HG03571 (cell line): ENCODE results near the gene C1orf210.

ENCODE experiments used
- ATAC-seq: cut with Tn5 transposase; IDR thresholded peaks from one replicate; pipeline ENCODE4 v1.9.1; 2021; ENCODE audit not compliant: unreplicated experiment

The C1orf210 gene

DNA sequence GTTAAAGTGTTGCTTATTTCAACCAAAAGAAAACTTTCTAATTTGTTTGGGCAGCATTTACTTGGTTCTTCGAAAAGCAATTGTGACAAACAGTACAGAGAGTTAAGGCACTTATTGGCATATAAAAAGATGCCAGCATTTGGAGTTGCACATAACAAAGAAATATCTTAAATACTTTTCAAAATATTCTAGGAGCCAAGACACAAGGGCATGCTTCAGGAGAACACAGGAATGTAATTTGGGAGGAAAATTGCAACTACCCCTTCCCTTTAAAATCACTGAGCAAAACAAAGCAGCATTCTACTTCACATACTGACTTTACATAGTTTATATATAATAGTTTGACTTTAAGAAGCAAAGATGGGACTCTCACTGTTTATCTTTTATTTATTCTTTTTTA, 10.8 kb upstream of the C1orf210 start:
- no peak for ATAC-seq

DNA sequence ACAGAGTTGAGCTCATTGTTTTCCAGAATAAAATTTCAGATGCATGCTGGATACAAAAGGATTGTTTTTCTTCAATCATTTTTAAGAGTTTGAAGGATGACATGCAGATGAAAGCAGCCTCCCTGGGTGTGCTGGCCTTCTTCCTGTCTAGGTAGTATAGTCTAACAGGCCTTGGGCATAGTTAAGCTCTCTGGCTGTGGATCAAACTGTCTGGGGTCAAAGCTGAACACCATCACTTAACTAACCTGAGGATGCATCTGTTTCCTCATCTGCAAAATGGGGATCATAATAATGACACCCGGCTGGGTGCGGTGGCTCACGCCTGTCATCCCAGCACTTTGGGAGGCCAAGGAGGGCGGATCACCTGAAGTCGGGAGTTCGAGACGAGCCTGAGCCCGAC, 9.4 kb upstream of the C1orf210 start:
- no peak for ATAC-seq

DNA sequence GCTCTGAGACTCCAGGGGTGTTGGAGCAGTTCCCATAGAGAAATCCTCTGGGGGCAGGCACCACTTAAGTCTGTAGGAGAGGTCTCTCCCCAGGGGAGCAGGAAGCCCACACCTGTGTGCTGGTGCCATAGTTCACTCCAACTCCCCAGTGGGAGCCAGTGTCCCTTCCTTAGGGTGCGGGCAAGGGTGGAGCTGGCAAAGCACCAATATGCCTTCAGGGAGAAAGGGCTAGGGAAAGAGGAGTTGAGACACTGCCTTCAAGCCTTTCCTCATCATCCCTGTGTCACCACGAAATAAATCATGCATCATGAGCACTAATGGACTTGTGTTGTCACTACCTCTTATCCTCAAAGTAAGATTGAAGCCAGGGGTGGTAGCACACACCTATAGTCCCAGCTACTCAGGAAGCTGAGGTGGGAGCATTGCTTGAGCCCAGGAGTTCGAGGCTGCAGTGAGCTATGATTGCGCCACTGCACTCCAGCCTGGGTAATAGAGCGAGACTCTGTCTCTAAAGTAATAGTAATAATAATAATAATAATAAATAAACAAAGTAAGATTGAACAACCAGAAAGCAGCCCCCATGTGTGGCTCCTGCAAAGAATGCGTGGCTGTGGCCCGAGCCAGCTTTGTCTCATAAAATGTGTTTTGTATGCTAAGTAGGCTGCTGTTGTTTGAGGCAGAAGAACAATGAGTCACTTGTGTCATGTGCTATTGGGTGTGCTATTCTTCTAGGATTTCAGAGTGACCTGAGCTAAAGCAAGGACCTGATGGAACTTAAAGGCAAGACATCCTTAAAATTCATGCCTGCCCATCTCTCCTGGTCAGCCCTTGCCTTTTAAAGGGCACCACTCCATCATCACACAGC, 8.7 kb upstream of the C1orf210 start:
- ATAC-seq, result no peak

DNA sequence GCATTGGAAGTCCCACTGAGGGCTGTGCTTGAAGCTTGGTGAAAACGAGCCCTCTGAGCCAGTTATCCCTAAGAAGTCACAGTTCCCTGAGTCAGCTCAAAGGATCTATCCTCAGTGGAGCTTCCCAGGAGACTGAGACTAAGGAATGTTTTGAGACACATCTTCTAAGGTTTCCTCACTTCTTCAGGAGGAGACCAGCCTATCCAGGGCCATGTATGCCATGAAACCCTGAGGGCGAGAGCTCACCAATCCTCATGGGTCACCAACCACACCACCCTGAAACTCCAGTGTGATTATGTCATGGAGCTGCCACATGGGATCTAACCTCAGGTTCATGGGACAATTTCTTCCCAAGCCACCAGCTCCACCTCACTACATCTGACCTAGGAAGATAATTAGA, 7.8 kb upstream of the C1orf210 start:
- ATAC-seq, result no peak

DNA sequence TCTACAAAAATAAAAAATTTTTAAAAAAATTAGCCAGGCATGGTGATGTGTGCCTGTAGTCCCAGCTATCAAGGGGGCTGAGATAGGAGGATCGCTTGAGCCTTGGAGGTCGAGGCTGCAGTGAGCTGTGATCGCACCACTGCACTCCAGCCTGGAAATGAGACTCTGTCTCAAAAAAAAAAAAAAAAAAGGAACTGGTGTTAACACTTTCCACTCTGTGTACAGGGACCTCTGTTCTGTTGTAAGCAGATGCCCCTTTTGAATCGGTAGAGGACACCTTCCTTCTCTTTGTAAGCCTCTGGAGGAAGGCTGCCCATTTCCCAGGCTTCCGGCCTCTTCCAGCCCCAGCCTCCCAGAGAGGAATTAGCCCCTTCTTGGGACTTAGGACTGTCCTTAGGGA, 7.3 kb upstream of the C1orf210 start:
- no peak for ATAC-seq

DNA sequence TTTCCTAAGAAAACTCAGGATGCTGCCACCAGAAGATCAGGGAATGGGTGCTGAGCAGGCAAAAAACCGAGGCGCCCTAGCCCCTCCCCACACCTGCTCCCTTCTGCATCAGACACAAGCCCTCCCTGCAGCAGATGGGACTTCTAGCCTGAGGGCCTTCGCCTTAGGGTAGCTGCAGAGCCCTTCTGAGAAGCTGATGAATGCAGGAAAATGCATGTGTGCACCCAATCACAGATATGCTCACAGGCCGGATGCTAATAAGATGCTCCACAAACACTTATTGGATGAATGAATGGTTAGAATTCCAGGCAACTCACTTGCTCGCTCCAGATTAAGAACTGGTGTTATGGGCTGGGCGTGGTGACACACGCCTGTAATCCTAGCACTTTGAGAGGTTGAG, 6.8 kb upstream of the C1orf210 start:
- ATAC-seq, result no peak

DNA sequence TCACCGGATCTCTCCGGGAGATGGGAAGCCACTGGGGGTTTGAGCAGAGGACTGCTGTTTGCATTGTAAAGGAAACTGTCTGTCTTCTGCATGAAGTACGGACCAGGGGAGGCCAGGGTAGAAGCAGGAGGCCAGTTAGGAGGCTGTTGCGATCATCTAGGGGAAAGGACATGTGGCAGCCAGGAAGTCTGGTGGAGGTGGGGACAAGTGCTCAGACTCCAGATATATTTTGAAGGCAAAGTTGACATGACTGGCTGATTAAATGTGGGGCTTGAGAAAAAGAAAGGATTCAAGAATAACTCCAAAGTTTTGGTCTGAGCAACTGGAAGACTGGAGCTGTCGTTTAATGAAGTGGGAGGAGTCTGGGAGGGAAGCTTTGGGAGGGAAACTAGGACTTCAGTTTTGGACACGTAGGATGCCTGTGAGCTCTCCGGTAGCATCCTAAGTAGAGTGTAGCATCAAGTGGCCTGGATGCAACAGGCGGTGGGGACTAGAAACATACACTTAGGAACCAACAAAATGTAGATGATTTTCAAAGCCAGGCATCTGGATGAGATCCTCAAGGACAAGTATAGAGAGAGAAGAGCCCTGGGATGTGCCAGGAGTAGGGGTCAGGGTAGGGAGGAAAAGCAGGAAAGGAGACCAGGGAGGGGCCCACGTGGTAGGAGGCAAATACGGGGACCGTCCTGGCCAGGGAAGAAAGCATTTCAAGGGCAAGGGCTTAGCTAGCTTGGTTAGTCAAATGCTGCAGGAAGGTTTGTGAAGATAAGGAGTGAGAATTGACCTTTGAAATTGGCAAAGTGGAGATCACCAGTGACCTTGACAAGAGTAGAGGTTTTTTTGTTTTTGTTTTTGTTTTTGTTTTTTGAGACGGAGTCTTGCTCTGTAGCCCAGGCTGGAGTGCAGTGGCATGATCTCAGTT, 3.7 kb upstream of the C1orf210 start:
- ATAC-seq, result no peak

DNA sequence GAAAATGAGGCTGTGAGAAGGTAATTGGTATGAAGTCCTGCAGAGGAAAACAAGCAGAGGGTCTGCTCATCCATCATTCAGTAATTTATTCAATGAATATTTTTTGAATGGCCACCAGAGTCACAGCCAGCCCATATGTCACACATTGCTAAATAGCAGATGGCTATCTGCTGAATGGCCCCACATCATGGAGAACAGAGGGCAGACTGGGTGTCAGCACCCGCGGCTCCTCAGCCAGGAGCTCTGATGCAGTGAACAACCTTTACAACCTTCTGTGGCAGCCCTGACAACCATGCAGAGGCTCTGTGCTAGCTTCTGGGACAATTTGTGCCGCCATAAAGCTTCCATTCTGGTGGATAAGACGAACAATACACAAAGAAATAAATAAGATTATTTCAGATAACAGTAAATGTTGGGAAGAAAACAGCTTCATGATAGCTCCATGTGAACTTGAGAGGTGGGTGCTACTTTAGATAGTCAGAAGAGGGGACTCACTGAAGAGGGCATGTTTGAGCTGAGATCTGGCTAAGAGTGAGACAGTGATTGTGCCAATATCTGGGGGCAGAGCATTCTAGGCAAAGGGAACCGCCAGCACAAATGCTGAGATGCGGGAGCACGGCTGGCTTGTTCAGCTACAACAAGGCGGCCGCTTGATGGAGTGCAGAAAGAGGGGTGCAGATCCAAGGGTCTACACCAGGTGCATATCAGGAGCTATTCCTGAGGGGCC, 2.8 kb upstream of the C1orf210 start:
- no peak for ATAC-seq

DNA sequence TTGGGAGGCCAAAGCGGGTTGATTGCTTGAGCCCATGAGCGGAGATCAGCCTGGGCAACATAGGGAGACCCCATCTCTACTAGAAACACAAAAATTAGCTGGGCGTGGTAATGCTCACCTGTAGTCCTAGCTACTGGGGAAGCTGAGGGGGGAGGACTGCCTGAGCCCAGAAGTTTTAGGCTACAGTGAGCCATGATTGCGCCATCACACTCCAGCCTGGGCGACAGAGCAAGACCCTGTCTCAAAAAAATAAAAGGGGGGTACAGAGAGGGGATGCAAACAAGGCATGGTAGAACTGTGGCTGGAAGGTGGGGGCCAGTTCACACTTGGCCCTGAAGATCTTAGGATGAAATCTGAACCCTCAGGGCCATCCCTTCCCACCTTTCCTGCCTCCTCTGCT, 1.2 kb upstream of the C1orf210 start:
- no peak for ATAC-seq

DNA sequence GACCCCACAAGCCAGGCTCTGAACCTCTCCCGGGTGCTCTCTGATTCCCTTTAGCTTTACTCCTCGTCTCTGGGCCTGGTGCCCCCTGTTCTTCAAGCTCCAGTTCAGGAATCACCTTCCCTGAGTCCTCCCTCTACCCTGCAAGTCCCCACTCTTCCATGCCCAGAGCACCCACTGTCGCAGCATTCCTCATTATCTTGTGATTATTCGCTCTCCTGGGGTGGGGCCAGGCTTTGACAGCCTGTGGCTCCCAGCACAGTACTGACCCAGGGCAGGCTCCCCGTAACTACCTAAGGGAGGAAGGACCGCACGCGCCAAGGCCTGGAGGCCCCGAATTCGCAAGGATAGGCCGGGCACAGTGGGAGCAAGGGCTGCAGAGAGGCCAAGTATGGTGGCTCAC, 734 bp upstream of the C1orf210 start:
- ATAC-seq, result no peak

DNA sequence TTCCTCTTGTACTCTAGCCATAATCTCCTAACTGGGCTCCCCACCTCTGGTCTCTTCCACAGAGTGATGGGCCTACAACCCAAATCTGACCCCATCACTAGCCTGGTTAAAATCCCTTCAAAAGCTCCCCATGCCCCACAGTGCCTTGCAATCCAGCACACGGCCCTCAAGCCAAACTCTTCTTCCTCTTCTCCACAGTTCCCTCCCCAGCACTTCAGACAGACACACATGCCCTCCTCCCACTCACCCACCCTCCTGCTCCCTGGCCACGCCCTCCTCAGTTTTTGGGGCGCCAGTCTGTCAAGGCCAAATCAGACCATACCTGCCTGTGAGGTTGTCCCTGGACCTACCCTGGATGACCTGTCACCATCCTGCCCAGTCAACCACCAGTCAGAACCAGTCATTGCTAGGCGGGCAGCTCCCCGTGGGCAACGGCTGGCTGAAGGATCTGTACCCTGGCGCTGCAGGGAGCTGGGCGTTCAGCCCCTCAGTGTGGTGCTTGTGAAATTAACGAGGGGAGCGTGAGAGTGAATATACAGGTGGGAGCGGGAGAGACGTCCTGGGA, 753 bp downstream of the C1orf210 start:
- ATAC-seq, result no peak

DNA sequence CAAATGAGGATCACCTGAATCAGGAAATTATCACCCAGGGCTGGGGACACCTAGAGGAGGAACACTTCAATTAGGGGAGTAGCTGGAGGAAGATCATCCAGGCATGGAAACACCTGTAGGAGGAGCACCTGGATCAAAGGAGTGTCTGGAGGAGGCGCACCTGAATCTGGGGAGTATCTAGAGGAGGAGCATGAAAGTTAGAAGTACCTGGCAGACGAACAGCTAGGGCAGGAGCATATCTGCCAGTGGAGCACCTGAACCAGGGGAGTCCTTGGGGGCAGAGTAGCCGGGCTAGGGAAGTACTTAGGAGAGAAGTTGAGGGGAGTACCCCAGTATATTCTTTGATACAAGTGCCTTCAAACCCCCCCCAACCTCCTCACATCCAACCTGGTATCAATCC, 1.3 kb downstream of the C1orf210 start:
- ATAC-seq, result no peak

DNA sequence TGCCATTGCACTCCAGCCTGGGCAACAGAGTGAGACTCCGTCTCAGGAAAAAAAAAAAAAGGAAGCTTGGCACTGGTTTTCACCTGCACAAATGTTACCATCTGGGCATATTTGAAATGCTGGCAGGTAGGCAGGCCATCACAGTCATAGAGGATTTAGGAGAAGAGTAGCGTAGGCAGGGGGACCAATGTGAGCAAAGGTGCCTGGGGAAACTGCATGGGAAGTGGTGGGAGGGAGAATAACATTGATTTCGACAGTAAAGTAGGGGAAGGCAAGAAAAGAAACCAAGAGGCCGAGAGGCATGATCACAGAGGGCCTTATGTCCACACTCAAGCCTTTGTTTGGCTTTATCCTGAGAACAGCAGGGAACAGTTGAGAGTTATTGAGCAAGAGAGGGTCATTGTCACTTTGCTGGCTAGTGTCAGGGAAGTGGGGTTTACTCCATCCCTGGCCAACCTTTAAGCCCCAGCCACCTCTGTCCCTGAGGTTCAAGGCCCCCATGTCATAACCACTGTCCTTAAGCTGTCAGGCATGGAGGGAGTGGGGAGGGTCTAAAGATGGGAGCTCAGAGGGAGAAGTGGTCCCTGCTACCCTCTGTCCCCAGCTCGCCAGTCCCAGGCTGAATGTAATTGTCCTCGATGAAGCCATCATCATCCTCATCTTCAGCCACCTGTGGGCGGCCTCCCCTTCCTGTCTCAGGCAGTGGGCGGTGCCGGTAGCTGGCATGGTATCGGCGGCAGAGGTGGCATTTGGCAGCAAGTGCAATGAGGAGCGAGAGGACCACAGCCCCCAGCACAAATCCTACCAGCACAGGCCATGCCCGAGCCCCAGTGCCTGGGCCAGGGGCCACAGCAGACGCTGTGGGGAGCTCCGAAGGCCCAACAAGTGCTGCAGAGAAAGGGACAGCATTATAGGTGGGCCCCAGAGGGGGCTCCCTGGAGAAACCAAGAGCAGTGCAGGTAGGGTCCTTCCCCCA, 2.9 kb downstream of the C1orf210 start:
- no peak for ATAC-seq

DNA sequence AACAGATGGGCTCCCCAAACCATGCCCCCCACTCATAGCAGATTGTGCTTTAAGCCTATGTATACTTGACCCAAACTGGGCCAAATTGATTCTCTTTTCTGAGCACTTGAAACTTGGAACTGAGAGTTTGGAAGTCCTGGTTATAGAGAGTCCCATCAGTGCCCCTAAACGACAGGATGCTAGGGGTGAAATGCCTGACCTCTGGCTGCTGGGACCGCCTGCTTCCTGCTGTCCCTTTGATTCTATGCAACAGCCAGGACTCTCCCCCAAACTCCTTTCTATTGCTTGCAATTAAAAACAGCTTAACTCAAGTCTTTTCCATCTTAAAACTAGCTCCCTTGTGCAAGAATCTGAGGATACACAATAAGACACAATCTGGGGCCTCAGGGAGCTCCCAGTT, 4.7 kb downstream of the C1orf210 start:
- no peak for ATAC-seq

DNA sequence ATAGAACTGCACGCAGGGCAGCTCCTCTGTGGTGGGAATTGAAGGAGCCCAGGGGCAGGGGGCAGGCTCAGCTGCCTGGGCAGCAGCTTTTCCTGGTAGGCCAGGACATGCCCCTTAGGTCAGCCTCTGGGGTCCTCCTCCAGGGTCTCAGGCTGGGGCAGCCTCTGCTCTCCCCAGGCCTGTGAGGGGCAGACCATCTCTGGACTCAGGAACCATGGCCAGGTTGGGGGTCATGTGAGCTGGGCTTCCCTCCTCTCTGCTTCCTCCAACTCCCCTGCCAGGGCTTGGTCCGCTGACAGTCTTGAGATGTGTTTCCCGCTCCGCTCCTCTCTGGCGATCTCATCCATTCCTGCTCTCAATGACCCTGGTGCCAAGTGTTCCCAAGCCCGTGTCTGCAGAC, 5.7 kb downstream of the C1orf210 start:
- ATAC-seq, result no peak

DNA sequence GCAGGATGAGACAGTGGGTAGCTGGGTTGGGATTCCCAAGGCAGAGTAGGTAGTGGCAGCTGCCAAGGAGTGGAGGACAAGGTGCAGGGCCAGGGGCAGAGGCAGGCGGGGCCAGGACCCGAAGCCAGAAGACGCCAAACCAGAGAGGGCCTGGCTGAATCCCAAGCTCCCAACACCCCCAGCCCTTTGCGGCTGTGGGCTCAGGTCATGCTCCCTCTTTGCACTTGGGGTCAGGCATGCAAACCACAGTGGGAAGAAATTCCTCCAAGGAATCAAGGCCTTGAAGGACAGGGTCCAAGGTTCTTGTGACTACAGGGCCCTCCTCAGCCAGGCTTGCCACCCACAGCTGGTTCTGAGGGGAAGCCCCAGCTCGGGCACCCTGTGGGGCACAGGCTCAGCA, 6.2 kb downstream of the C1orf210 start:
- ATAC-seq, result no peak

DNA sequence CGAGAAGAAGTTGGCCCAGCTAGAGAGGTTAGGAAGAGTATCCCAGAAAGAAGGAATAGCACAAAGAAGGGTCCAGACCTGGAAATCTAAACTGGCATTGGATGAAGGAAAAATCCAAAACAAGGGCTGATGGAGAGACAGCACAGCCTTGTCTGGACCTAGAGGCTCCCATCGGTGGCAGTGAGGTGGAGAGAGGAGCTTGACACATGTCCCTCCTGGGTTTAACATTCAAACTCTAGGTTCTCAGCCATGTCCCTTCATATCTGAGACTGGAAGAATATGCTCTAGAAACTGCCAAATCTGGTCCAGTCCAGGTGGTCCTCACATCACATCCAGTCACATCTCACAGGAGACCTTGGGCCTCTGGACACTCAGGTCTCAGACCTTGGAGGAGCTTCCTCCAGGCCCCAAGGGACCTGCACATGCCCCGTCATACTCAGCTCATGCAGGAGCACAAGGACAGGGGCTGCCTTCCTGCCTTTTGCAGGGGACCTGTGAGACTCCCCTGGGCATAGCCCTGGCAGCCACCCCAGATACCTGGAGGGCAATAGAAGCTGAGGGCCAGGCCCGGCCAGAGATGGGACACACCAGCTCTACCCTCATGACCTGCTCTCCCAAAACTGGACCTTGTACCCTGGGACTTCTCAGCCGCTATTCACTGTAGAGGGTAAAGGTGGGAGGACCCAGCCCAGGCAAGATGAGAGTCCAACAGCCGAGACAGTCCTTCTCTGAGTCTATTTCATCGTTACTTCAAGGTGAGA, 8.1 kb downstream of the C1orf210 start:
- ATAC-seq, result no peak

DNA sequence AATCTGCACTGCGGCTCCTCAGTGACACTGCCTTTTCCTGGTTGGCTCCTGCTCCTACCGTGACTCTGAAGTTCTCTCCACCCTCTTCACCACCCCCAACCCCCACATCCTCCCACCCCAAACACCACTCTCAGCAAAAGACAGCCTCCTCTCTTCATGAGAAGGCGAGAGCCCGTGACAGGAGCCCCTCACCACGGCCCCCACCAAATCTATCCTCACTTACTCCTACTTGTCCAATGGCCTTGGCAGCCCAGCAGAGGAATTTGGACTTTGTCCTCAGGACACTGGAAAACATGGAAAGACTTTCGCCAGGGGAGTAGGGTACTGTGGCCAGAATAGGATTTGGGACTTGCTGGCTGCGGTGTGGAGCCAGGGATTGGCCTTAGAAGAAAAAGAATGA, 8.7 kb downstream of the C1orf210 start:
- no peak for ATAC-seq
